MG63 (cell line): ENCODE measurements around the gene COX8A. TPM values are rescaled to one million over a fixed set of nuclear protein-coding genes. Genes with fewer than 3 reads are reported as not detected.

Source experiments
- DNase-seq: peaks from one replicate; pipeline ENCODE4 v3.0.0-alpha.2; 2020
- H3K27me3 ChIP-seq: fragments of 250-450 bp; sonication (Bioruptor Pico); 2 replicates; pipeline ENCODE4 v1.5.1; 2020; ENCODE audit warnings: mild to moderate bottlenecking, moderate library complexity
- H3K36me3 ChIP-seq: fragments of 250-450 bp; sonication (Bioruptor Pico); 2 replicates; pipeline ENCODE4 v1.5.1; 2020; ENCODE audit warnings: mild to moderate bottlenecking, moderate library complexity
- H3K4me3 ChIP-seq: fragments of 250-450 bp; sonication (Bioruptor Pico); 2 replicates; pipeline ENCODE4 v1.5.1; 2020; ENCODE audit warnings: mild to moderate bottlenecking, moderate library complexity
- H3K9me3 ChIP-seq: fragments of 250-450 bp; sonication (Bioruptor Pico); 2 replicates; pipeline ENCODE4 v1.5.1; 2020; ENCODE audit warnings: mild to moderate bottlenecking, moderate library complexity
- total RNA-seq: library from RNA; depleted of rRNA; stranded (reverse); fragments of >200 nt; shearing (Covaris generic); gene quantifications from 2 replicates; pipeline ENCODE4 v1.2.3, GENCODE V29; 2014; ENCODE audit warnings: low replicate concordance; rRNA removed

Gene COX8A
- total RNA-seq, 1 experiment from 2014 or later, result 593 TPM

- Histone ChIP-seq H3K36me3 (no peaks in the 10 kb centered on the region), H3K9me3 (no peaks in the 10 kb centered on the region), H3K4me3 (no peak overlapping the region), H3K27me3 (no peaks in the 10 kb centered on the region)
- DNase-seq, result no peak
These were observed 49.6 kb downstream of the COX8A start for GRCh38 chr11:64023712-64024710.

GRCh38 chr11:64025205-64025604, 50.8 kb downstream of the COX8A start:
- Histone ChIP-seq H3K9me3 (no peaks in the 10 kb centered on the region), H3K36me3 (no peaks in the 10 kb centered on the region), H3K27me3 (no peaks in the 10 kb centered on the region), H3K4me3 (no peak overlapping the region)
- DNase-seq, result no peak

Other genes starting within 250 kb of the COX8A start
- 5.1 and 8.6 TPM in 2 replicates for gene ZFTA, start 205.8 kb upstream of the COX8A start, total RNA-seq
- 15.1 and 26.2 TPM in 2 replicates for gene SPINDOC, start 161.2 kb upstream of the COX8A start, total RNA-seq
- 10.1 and 17.4 TPM in 2 replicates for gene MARK2, start 135.5 kb upstream of the COX8A start, total RNA-seq
- 0.03 TPM in 1 of 2 replicates, not detected in the other for gene RCOR2, start 57.5 kb upstream of the COX8A start, total RNA-seq
- gene NAA40, start 35.6 kb upstream of the COX8A start, total RNA-seq, result 13.2 and 29.6 TPM in 2 replicates
- 56.9 and 98.7 TPM in 2 replicates for gene OTUB1, start 11.8 kb downstream of the COX8A start, total RNA-seq
- gene FLRT1, start 61.3 kb downstream of the COX8A start, total RNA-seq, result 0.25 TPM in 1 of 2 replicates, not detected in the other
- gene MACROD1, start 191.5 kb downstream of the COX8A start, total RNA-seq, result 14.1 and 44.1 TPM in 2 replicates
- 254 and 287 TPM in 2 replicates for gene STIP1, start 211.6 kb downstream of the COX8A start, total RNA-seq
- not detected in 2 replicates for gene FERMT3, start 232.1 kb downstream of the COX8A start, total RNA-seq